ENCODE results near the gene TMEM43. TPM values are rescaled to one million over a fixed set of nuclear protein-coding genes. Genes with fewer than 3 reads are reported as not detected.

The TMEM43 gene
- total and polyA plus RNA-seq, 10 of the 15 experiments (the other 5 are each of a cell fraction or from before 2014, with no cell fraction given): 7.2 to 33.0 (median 18.5) TPM

DNA sequence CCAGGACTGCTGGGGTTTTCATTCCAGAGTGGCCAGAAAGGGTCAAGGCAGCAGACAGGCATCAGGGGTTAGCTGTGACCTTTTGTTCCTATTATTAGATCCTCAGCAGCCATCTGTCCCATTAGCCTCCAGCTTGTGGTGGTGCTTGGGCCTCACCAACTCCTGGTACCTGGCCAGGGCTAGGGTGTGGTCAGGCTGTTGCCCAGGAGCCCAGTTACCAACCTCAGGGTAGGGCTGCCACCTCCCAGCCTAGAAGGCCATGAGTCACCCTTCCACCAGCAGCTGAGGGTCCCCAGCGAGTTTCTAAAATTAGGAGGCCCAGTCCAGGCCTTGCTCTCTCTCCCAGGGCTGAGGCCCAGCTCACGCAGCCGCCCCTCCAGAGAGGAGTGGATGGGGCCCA, 12.2 kb downstream of the TMEM43 start:
- Histone ChIP-seq H3K9me3 (replicated peaks; ENCODE audit: control insufficient read depth, insufficient read depth, low read length) (no peaks in the 10 kb centered on the region), H3K79me2 (ENCODE audit: control insufficient read depth, insufficient read depth, low read length) (no peaks in the 10 kb centered on the region), H3K36me3 (ENCODE audit: control insufficient read depth in 2 of 2, insufficient read depth in 2 of 2, low read length in 1 of 2) (peaks cover 7 to 26% of the 10 kb centered on the region in 2 experiments; a peak in 3 of 4 replicates), H3K27me3 (replicated peaks in 1 of 2; ENCODE audit: control insufficient read depth in 2 of 2, insufficient read depth in 2 of 2, low read length in 1 of 2) (no peaks in the 10 kb centered on the region), H2AFZ (ENCODE audit: control insufficient read depth, low read depth, low read length) (no peak overlapping the region), H3K4me2 (ENCODE audit: control insufficient read depth, insufficient read depth) (no peak overlapping the region), H3K4me3 (no peak overlapping the region), H3K9ac (ENCODE audit: control insufficient read depth, insufficient read depth, low read length) (no peak overlapping the region), H4K20me1 (ENCODE audit: control insufficient read depth, insufficient read depth) (no peaks in the 10 kb centered on the region), H3K4me1 (ENCODE audit: control insufficient read depth, insufficient read depth, low read length) (no peaks in the 10 kb centered on the region), H3K27ac (ENCODE audit: control insufficient read depth, insufficient read depth) (no peak overlapping the region)
- DNase-seq (ENCODE audit: low read depth, low spot score) (no peak), FAIRE-seq (no peak), ATAC-seq (no peak)
- no TSS peak for BruUV-seq (replicated peaks)
- 93% methylated on average over 3 of the region's 3 CpGs for WGBS (ENCODE audit: insufficient coverage, insufficient replicate concordance, low lambda C conversion rate, missing lambda C conversion rate)
- ChIA-PET CTCF (no interaction called here), RAD21 (ENCODE audit: unreplicated experiment) (no interaction called here), SMC1A (ENCODE audit: uncharacterized antibody, unreplicated experiment) (no interaction called here), POLR2A (no interaction called here)
- in situ Hi-C loops (cut with MboI): no loop called here
- intact Hi-C loops (cut with micrococcal nuclease; ENCODE audit: unreplicated experiment): no loop called here
- TF ChIP-seq E2F8 (IDR thresholded peaks at IDR 0.05; ENCODE audit: low read depth, partially characterized antibody) (no peak), IRF5 (IDR thresholded peaks at IDR 0.05; ENCODE audit: borderline replicate concordance) (no peak), CREM (IDR thresholded peaks at IDR 0.05; ENCODE audit: low read depth) (no peak), RAD21 (IDR thresholded peaks at IDR 0.05; ENCODE audit: insufficient read depth, low read depth, low read length) (no peak), SIN3A (IDR thresholded peaks at IDR 0.05; ENCODE audit: low read depth, low read length) (no peak), TCF3 (IDR thresholded peaks at IDR 0.05; ENCODE audit: borderline replicate concordance, insufficient read depth, low read depth, low read length) (no peak), YY1 (IDR thresholded peaks at IDR 0.05; ENCODE audit: low read depth, low read length) (no peak), ZNF687 (IDR thresholded peaks at IDR 0.05) (no peak), NR2C2 (IDR thresholded peaks at IDR 0.05; ENCODE audit: borderline replicate concordance, control insufficient read depth, insufficient read length, low read depth) (no peak), IKZF1 (conservative IDR thresholded peaks at IDR 0.05) (no peak), SUPT20H (IDR thresholded peaks at IDR 0.05; ENCODE audit: borderline replicate concordance, control insufficient read depth, low read depth, low read length) (no peak)
- TF ChIP-seq, protein P1, sequence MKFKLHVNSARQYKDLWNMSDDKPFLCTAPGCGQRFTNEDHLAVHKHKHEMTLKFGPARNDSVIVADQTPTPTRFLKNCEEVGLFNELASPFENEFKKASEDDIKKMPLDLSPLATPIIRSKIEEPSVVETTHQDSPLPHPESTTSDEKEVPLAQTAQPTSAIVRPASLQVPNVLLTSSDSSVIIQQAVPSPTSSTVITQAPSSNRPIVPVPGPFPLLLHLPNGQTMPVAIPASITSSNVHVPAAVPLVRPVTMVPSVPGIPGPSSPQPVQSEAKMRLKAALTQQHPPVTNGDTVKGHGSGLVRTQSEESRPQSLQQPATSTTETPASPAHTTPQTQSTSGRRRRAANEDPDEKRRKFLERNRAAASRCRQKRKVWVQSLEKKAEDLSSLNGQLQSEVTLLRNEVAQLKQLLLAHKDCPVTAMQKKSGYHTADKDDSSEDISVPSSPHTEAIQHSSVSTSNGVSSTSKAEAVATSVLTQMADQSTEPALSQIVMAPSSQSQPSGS (IDR thresholded peaks at IDR 0.05; ENCODE audit: low read length): no peak
